OCI-LY1 (cell line): ENCODE results near the gene AGBL1.
A peak's percentile ranks its signal among the peaks of the same experiment; 100 is the strongest.

Source experiments
- H2AFZ ChIP-seq: fragments of 200-600 bp; sonication (generic), shearing (Covaris generic); 2 replicates; pipeline ENCODE4 v1.6.0; 2014; ENCODE audit warnings: antibody characterized with exemption, mild to moderate bottlenecking, low read length
- H3F3A ChIP-seq: fragments of 200-600 bp; sonication (generic), shearing (Covaris generic); 2 replicates; pipeline ENCODE4 v1.6.0; 2014; ENCODE audit warnings: mild to moderate bottlenecking, antibody characterized with exemption, low read length, moderate library complexity; ENCODE audit not compliant: insufficient read depth
- H3K27ac ChIP-seq: fragments of 200-600 bp; sonication (generic); 2 replicates; pipeline ENCODE4 v1.5.1; 2014; ENCODE audit warnings: low read length, mixed run types, mild to moderate bottlenecking, low read depth; ENCODE audit not compliant: poor library complexity, severe bottlenecking
- H3K27me3 ChIP-seq: fragments of 200-600 bp; sonication (generic); 2 replicates; pipeline ENCODE4 v1.6.0; 2014; ENCODE audit warnings: antibody characterized with exemption, mild to moderate bottlenecking, low read length, moderate library complexity; ENCODE audit not compliant: insufficient read depth
- H3K36me3 ChIP-seq: fragments of 200-600 bp; sonication (generic); 2 replicates; pipeline ENCODE4 v1.6.1; 2014; ENCODE audit warnings: mild to moderate bottlenecking, antibody characterized with exemption, low read length, moderate library complexity, mixed read lengths; ENCODE audit not compliant: insufficient read depth
- H3K4me1 ChIP-seq: fragments of 200-600 bp; sonication (generic); 2 replicates; pipeline ENCODE4 v1.5.1; 2014; ENCODE audit warnings: mild to moderate bottlenecking, low read length, moderate library complexity; ENCODE audit not compliant: insufficient read depth, severe bottlenecking
- H3K4me2 ChIP-seq: fragments of 200-600 bp; sonication (generic), shearing (Covaris generic); 2 replicates; pipeline ENCODE4 v1.6.1; 2014; ENCODE audit warnings: low read length
- H3K4me3 ChIP-seq: fragments of 200-600 bp; sonication (generic); 2 replicates; pipeline ENCODE4 v1.5.1; 2014; ENCODE audit warnings: low read length, low read depth, mild to moderate bottlenecking, mixed read lengths; ENCODE audit not compliant: poor library complexity, severe bottlenecking
- H3K79me2 ChIP-seq: fragments of 200-600 bp; shearing (Covaris generic); 2 replicates; pipeline ENCODE4 v1.6.1; 2016; ENCODE audit warnings: mixed run types, low read length, mixed read lengths; ENCODE audit not compliant: insufficient read depth
- H3K9ac ChIP-seq: fragments of 200-600 bp; sonication (generic), shearing (Covaris generic); 2 replicates; pipeline ENCODE4 v1.6.1; 2014; ENCODE audit warnings: mild to moderate bottlenecking, low read length, mixed read lengths
- H3K9me2 ChIP-seq: fragments of 200-600 bp; sonication (generic), shearing (Covaris generic); 2 replicates; pipeline ENCODE4 v1.6.1; 2014; ENCODE audit warnings: low read depth, mild to moderate bottlenecking, low read length, mixed read lengths
- H3K9me3 ChIP-seq: fragments of 200-600 bp; shearing (Covaris generic); 2 replicates; pipeline ENCODE4 v1.6.1; 2014; ENCODE audit warnings: low read length, mixed read lengths
- H4K20me1 ChIP-seq: fragments of 200-600 bp; sonication (generic), shearing (Covaris generic); 2 replicates; pipeline ENCODE4 v1.6.0; 2016; ENCODE audit warnings: mild to moderate bottlenecking, low read length; ENCODE audit not compliant: insufficient read depth
- EZH2 ChIP-seq: fragments of 200-600 bp; sonication (generic), shearing (Covaris generic); IDR thresholded peaks from 2 replicates; pipeline ENCODE4 v1.8.0; 2017; ENCODE audit warnings: borderline replicate concordance, mixed run types, mild to moderate bottlenecking, antibody characterized with exemption, low read length, moderate library complexity, mixed read lengths
- TF ChIP-seq, protein P1 (sequence below): fragments of 200-600 bp; sonication (generic), shearing (Covaris generic); IDR thresholded peaks from 2 replicates; pipeline ENCODE4 v1.5.1; 2017; ENCODE audit warnings: mild to moderate bottlenecking, antibody characterized with exemption, low read length, moderate library complexity, mixed read lengths

The AGBL1 gene

DNA sequence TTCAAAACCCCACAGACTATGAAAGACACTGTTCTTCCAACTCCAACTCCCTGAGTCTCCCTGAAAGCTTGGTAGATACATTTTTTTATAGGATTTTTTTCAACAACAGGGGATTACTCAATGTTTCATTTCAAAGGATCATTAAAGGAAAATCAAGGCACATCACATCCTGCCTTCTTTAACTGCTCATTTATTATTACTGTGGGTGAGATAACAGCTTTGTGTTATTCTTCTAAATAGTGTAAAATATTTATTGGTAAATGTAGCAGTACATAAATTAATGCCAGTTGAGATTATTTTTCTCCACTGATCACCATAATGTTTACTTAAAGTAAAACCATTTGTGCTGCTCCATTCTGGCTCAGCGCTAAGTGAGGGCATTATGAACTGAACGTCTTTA is 57.2 kb downstream of the AGBL1 start:
- Histone ChIP-seq H2AFZ (no peak overlapping the region), H3K9me2 (no peaks in the 10 kb centered on the region), H3K79me2 (no peaks in the 10 kb centered on the region), H3F3A (no peaks in the 10 kb centered on the region), H3K27ac (no peak overlapping the region), H4K20me1 (no peaks in the 10 kb centered on the region), H3K4me3 (no peak overlapping the region), H3K27me3 (0 out of 2 replicates have a peak, but pooled peaks cover 5% of the 10 kb centered on the region), H3K9ac (no peak overlapping the region), H3K4me2 (no peak overlapping the region), H3K9me3 (no peaks in the 10 kb centered on the region), H3K4me1 (no peaks in the 10 kb centered on the region), H3K36me3 (no peaks in the 10 kb centered on the region)
- TF ChIP-seq, protein P1, sequence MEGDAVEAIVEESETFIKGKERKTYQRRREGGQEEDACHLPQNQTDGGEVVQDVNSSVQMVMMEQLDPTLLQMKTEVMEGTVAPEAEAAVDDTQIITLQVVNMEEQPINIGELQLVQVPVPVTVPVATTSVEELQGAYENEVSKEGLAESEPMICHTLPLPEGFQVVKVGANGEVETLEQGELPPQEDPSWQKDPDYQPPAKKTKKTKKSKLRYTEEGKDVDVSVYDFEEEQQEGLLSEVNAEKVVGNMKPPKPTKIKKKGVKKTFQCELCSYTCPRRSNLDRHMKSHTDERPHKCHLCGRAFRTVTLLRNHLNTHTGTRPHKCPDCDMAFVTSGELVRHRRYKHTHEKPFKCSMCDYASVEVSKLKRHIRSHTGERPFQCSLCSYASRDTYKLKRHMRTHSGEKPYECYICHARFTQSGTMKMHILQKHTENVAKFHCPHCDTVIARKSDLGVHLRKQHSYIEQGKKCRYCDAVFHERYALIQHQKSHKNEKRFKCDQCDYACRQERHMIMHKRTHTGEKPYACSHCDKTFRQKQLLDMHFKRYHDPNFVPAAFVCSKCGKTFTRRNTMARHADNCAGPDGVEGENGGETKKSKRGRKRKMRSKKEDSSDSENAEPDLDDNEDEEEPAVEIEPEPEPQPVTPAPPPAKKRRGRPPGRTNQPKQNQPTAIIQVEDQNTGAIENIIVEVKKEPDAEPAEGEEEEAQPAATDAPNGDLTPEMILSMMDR, result no peak
- no peak for TF ChIP-seq EZH2

DNA sequence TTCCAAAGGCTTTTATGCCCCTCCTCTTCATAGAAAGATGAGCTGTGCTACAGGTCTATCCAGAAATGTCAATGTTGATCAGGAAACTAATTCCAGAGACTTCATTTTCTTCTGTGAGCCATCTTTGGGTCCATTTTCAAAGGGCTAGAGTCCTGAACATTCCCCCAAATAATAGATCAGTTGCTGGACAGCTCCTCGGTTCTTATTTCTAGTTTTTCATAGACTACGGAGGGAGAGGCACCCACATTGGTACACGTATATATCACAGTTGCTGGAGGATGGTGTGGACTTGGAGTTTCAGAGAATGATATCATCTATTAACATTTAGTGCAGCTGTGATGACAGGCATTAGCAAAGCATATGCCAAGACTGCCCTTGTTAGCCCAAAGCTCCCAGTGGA is 59.1 kb downstream of the AGBL1 start:
- Histone ChIP-seq H3K9me3 (no peaks in the 10 kb centered on the region), H3K4me3 (no peak overlapping the region), H3F3A (no peaks in the 10 kb centered on the region), H2AFZ (no peak overlapping the region), H3K27me3 (0 out of 2 replicates have a peak, but pooled peaks cover 5% of the 10 kb centered on the region), H3K4me1 (no peaks in the 10 kb centered on the region), H4K20me1 (no peaks in the 10 kb centered on the region), H3K4me2 (no peak overlapping the region), H3K79me2 (no peaks in the 10 kb centered on the region), H3K9ac (no peak overlapping the region), H3K36me3 (no peaks in the 10 kb centered on the region), H3K27ac (no peak overlapping the region), H3K9me2 (no peaks in the 10 kb centered on the region)
- TF ChIP-seq EZH2, result no peak
- TF ChIP-seq, protein P1, result no peak

DNA sequence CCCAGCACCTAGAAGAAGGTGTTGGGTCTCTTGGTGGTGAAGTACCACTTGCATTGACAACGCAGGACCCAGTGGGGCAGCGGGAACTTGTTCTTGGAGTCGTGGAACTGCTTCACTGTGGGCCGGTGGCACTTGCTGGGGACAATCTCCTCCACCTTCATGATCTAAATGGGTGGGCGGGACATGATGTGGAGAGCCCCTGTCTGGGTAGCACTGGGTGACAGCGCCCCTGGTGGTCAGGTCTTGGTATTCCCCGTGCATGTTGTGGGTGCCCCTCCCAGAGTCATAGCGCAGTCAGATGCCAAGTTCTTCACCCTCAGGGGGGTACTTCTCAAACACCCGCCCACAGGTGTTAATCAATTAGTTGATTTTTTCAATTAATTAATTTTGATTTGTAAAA is 60.2 kb downstream of the AGBL1 start:
- Histone ChIP-seq H3K27ac (no peak overlapping the region), H3K4me1 (no peaks in the 10 kb centered on the region), H3K9ac (no peak overlapping the region), H3K9me2 (no peaks in the 10 kb centered on the region), H3F3A (no peaks in the 10 kb centered on the region), H3K36me3 (no peaks in the 10 kb centered on the region), H2AFZ (no peak overlapping the region), H4K20me1 (no peaks in the 10 kb centered on the region), H3K79me2 (no peaks in the 10 kb centered on the region), H3K4me2 (no peak overlapping the region), H3K27me3 (0 out of 2 replicates have a peak, but pooled peaks cover 5% of the 10 kb centered on the region), H3K4me3 (no peak overlapping the region), H3K9me3 (no peaks in the 10 kb centered on the region)
- no peak for TF ChIP-seq EZH2
- TF ChIP-seq, protein P1, result peak; percentile 67
